GM12878 (cell line): ENCODE measurements around the gene POLN. TPM values are rescaled to one million over a fixed set of nuclear protein-coding genes. Genes with fewer than 3 reads are reported as not detected.

Experiments used
- CEBPZ ChIP-seq: fragments of 150-350 bp; IDR thresholded peaks from 2 replicates; pipeline ENCODE4 v1.6.1; 2016; ENCODE audit warnings: low read depth, low read length
- CREB1 ChIP-seq: IDR thresholded peaks from 2 replicates; pipeline ENCODE4 v1.6.1; 2012; ENCODE audit warnings: low read depth, mild to moderate bottlenecking, inconsistent platforms
- E2F4 ChIP-seq: IDR thresholded peaks from 2 replicates; pipeline ENCODE4 v1.6.1; 2012; ENCODE audit warnings: low read depth, low read length, improper control_type of control experiment
- EGR1 ChIP-seq, 2 experiments: IDR thresholded peaks; 1 replicate in 1 of 2; 2 replicates in 1 of 2; pipeline ENCODE4 v1.6.1; 2011 to 2012; ENCODE audit warnings: low read depth in 2 of 2, low read length in 2 of 2, borderline replicate concordance in 1 of 2, mild to moderate bottlenecking in 1 of 2, moderate library complexity in 1 of 2
- ETV6 ChIP-seq, 2 experiments: fragments of 450-650 bp in 1 of 2; IDR thresholded peaks in 1 of 2; conservative IDR thresholded peaks in 1 of 2; 2 replicates each; pipeline ENCODE4 v1.6.1; 2014; ENCODE audit warnings: antibody characterized with exemption in 1 of 2, borderline replicate concordance in 1 of 2, low read depth in 1 of 2, mild to moderate bottlenecking in 1 of 2, moderate library complexity in 1 of 2
- EZH2 ChIP-seq: IDR thresholded peaks from 2 replicates; pipeline ENCODE4 v1.6.1; 2012; ENCODE audit warnings: low read depth, mild to moderate bottlenecking, control low read depth, inconsistent platforms, low read length, borderline replicate concordance; ENCODE audit not compliant: control insufficient read depth
- KAT2A ChIP-seq: conservative IDR thresholded peaks from 2 replicates; pipeline ENCODE4 v1.6.1; 2011; ENCODE audit warnings: low read depth, low read length; ENCODE audit not compliant: control insufficient read depth
- NFXL1 ChIP-seq: fragments of 450-650 bp; IDR thresholded peaks from 2 replicates; pipeline ENCODE4 v1.6.1; 2017; ENCODE audit warnings: antibody characterized with exemption, mild to moderate bottlenecking, borderline replicate concordance
- PAX5 ChIP-seq: IDR thresholded peaks from 2 replicates; pipeline ENCODE4 v1.6.1; 2011; ENCODE audit warnings: low read depth, low read length, borderline replicate concordance
- RB1 ChIP-seq: fragments of 450-650 bp; formaldehyde crosslinking; IDR thresholded peaks from 2 replicates; pipeline ENCODE4 v1.6.1; 2017; ENCODE audit warnings: mild to moderate bottlenecking, borderline replicate concordance
- RELB ChIP-seq: fragments of 450-650 bp; IDR thresholded peaks from 2 replicates; pipeline ENCODE4 v1.6.1; 2017; ENCODE audit warnings: low read depth, mild to moderate bottlenecking, moderate library complexity
- SMC3 ChIP-seq: IDR thresholded peaks from 2 replicates; pipeline ENCODE4 v1.6.1; 2011; ENCODE audit warnings: low read length, improper control_type of control experiment, borderline replicate concordance
- ZNF687 ChIP-seq: fragments of 450-650 bp; IDR thresholded peaks from 2 replicates; pipeline ENCODE4 v1.6.1; 2017; ENCODE audit warnings: mild to moderate bottlenecking, moderate library complexity
- polyA plus RNA-seq, 11 experiments: library from polyadenylated mRNA; depleted of rRNA in 4 of 11; unstranded in 6 of 11; stranded (reverse) in 5 of 11; fragments of >200 nt; fragmentation: Nextera tagmentation in 4 of 11; fragmentation: Illumina TruSeq in 1 of 11; extraction: Ambion mirVana in 4 of 11; extraction: Trizol in 1 of 11; gene quantifications; 1 replicate in 1 of 11; 2 replicates in 10 of 11; pipeline versions ENCODE4 v1.2.1 to v1.2.3, GENCODE V29; 2011 to 2016; ENCODE audit warnings: inconsistent platforms in 2 of 11, missing spikeins in 2 of 11, low read depth in 1 of 11
- total RNA-seq, 4 experiments: library from RNA; depleted of rRNA in 3 of 4; stranded (reverse); fragments of >200 nt in 3 of 4; fragmentation: Illumina TruSeq in 1 of 4; extraction: Trizol in 1 of 4; gene quantifications; 2 replicates each; pipeline versions ENCODE4 v1.2.1 to v1.2.3, GENCODE V29; 2013 to 2021

POLN gene
- total and polyA plus RNA-seq, 10 of the 15 experiments (the other 5 are each of a cell fraction or from before 2014, with no cell fraction given), result 0.09 to 2.0 (median 0.95) TPM; not detected in 1

- no peak for TF ChIP-seq CEBPZ
- TF ChIP-seq E2F4, result no peak
- TF ChIP-seq ETV6 (conservative IDR thresholded peaks at IDR 0.05 in 1 of 2, IDR thresholded peaks at IDR 0.05 in 1 of 2; ENCODE audit: borderline replicate concordance in 1 of 2, low read depth in 1 of 2), result no peak
- TF ChIP-seq PAX5, result no peak
- TF ChIP-seq CREB1, result no peak
- no peak for TF ChIP-seq EGR1 (IDR thresholded peaks at IDR 0.05; ENCODE audit: borderline replicate concordance in 1 of 2, low read depth in 2 of 2, low read length in 2 of 2)
- TF ChIP-seq ZNF687, result no peak
- TF ChIP-seq NFXL1, result no peak
- TF ChIP-seq KAT2A, result no peak
- TF ChIP-seq EZH2, result no peak
- no peak for TF ChIP-seq RB1
- no peak for TF ChIP-seq RELB
- no peak for TF ChIP-seq SMC3
Observed at GRCh38 chr4:2049811-2050210, 192.1 kb downstream of the POLN start (continued).
